ENCODE measurements around the gene PGLYRP3. TPM values are rescaled to one million over a fixed set of nuclear protein-coding genes. Genes with fewer than 3 reads are reported as not detected.

The PGLYRP3 gene
- total RNA-seq, 1 experiment from 2014 or later, result not detected

GRCh38 chr1:153305682-153306081, 7.1 kb downstream of the PGLYRP3 start:
- no peaks in the 10 kb centered on the region for H3K36me3 ChIP-seq (ENCODE audit: low read depth)
- no peaks in the 10 kb centered on the region for H3K9me2 ChIP-seq (ENCODE audit: insufficient read depth)
- TF ChIP-seq CTCF (conservative IDR thresholded peaks at IDR 0.05), result no peak
- TF ChIP-seq EZH2 (IDR thresholded peaks at IDR 0.05; ENCODE audit: low read depth), result no peak
- no peaks in the 10 kb centered on the region for H3F3A ChIP-seq (ENCODE audit: insufficient read depth, low read depth)
- H3K4me3 ChIP-seq, result no peak overlapping the region
- no peak for DNase-seq
- BruUV-seq (replicated peaks), result no TSS peak
- no peak overlapping the region for H3K4me2 ChIP-seq
- H4K20me1 ChIP-seq (ENCODE audit: insufficient read depth), result no peaks in the 10 kb centered on the region
- intact Hi-C loops (cut with micrococcal nuclease; ENCODE audit: unreplicated experiment), result no loop called here
- H3K27ac ChIP-seq, result no peak overlapping the region
- ChIA-PET CTCF (no interaction called here), POLR2A (ENCODE audit: unreplicated experiment) (no interaction called here)
- peaks cover 16% of the 10 kb centered on the region for H3K27me3 ChIP-seq (ENCODE audit: insufficient read depth, low read depth)
- no peaks in the 10 kb centered on the region for H3K9me3 ChIP-seq (ENCODE audit: insufficient read depth, low read depth)
- H3K79me2 ChIP-seq (ENCODE audit: low read depth), result no peaks in the 10 kb centered on the region
- H2AFZ ChIP-seq, result no peak overlapping the region
- no peaks in the 10 kb centered on the region for H3K4me1 ChIP-seq (replicated peaks; ENCODE audit: insufficient read depth)

GRCh38 chr1:153302308-153302707, 10.4 kb downstream of the PGLYRP3 start:
- no peak overlapping the region for H3K27ac ChIP-seq
- H3K36me3 ChIP-seq (ENCODE audit: low read depth), result no peaks in the 10 kb centered on the region
- no peaks in the 10 kb centered on the region for H3F3A ChIP-seq (ENCODE audit: insufficient read depth, low read depth)
- no peaks in the 10 kb centered on the region for H4K20me1 ChIP-seq (ENCODE audit: insufficient read depth)
- POLR2A ChIA-PET (ENCODE audit: unreplicated experiment), result no interaction called here
- no peaks in the 10 kb centered on the region for H3K9me2 ChIP-seq (ENCODE audit: insufficient read depth)
- no peak overlapping the region for H2AFZ ChIP-seq
- no peaks in the 10 kb centered on the region for H3K79me2 ChIP-seq (ENCODE audit: low read depth)
- H3K27me3 ChIP-seq (ENCODE audit: insufficient read depth, low read depth), result peaks cover 16% of the 10 kb centered on the region
- DNase-seq, result no peak
- H3K4me2 ChIP-seq, result no peak overlapping the region
- no TSS peak for BruUV-seq (replicated peaks)
- TF ChIP-seq EZH2 (IDR thresholded peaks at IDR 0.05; ENCODE audit: low read depth) (no peak), CTCF (conservative IDR thresholded peaks at IDR 0.05) (no peak)
- intact Hi-C loops (cut with micrococcal nuclease; ENCODE audit: unreplicated experiment), result no loop called here
- no peaks in the 10 kb centered on the region for H3K9me3 ChIP-seq (ENCODE audit: insufficient read depth, low read depth)
- H3K4me3 ChIP-seq, result no peak overlapping the region
- CTCF ChIA-PET, result no interaction called here
- H3K4me1 ChIP-seq (replicated peaks; ENCODE audit: insufficient read depth), result no peaks in the 10 kb centered on the region

- Histone ChIP-seq H3K27ac (no peak overlapping the region), H3K4me3 (no peak overlapping the region), H3F3A (ENCODE audit: insufficient read depth, low read depth) (no peaks in the 10 kb centered on the region), H4K20me1 (ENCODE audit: insufficient read depth) (no peaks in the 10 kb centered on the region), H3K79me2 (ENCODE audit: low read depth) (no peaks in the 10 kb centered on the region), H3K4me1 (replicated peaks; ENCODE audit: insufficient read depth) (0 out of 2 replicates have a peak, but pooled peaks cover 6% of the 10 kb centered on the region), H3K9me2 (ENCODE audit: insufficient read depth) (no peaks in the 10 kb centered on the region), H3K27me3 (ENCODE audit: insufficient read depth, low read depth) (peaks cover 10% of the 10 kb centered on the region; the same call in 1 of the 2 replicates), H3K9me3 (ENCODE audit: insufficient read depth, low read depth) (no peaks in the 10 kb centered on the region), H3K36me3 (ENCODE audit: low read depth) (no peaks in the 10 kb centered on the region), H3K4me2 (no peak overlapping the region), H2AFZ (no peak overlapping the region)
- CTCF ChIA-PET, result no interaction called here
- intact Hi-C loops (cut with micrococcal nuclease; ENCODE audit: unreplicated experiment), result no loop called here
- TF ChIP-seq EZH2 (IDR thresholded peaks at IDR 0.05; ENCODE audit: low read depth) (no peak), CTCF (conservative IDR thresholded peaks at IDR 0.05) (no peak)
- no TSS peak for BruUV-seq (replicated peaks)
- POLR2A ChIA-PET (ENCODE audit: unreplicated experiment), result no interaction called here
- no peak for DNase-seq
Measured at GRCh38 chr1:153293851-153294250, 18.9 kb downstream of the PGLYRP3 start.
